Fibroblast of pulmonary artery (primary cell): ENCODE data around the gene NTNG2.

ENCODE experiments used
- DNase-seq: peaks from one replicate; pipeline ENCODE4 v3.0.0-alpha.2; 2010; ENCODE audit warnings: low read depth
- H3K4me3 ChIP-seq: replicated peaks from 2 replicates; pipeline ENCODE4 v1.5.1; 2011; ENCODE audit warnings: low read depth, mild to moderate bottlenecking, control low read depth, low read length, moderate library complexity
- CTCF ChIP-seq: IDR thresholded peaks from 2 replicates; pipeline ENCODE4 v1.5.1; 2011; ENCODE audit warnings: mild to moderate bottlenecking, control low read depth, low read length, inconsistent platforms; ENCODE audit errors: missing control alignments

The NTNG2 gene

GRCh38 chr9:132247942-132248341 is 86.1 kb downstream of the NTNG2 start:
- no peak overlapping the region for H3K4me3 ChIP-seq
- no peak for DNase-seq
- no peak for TF ChIP-seq CTCF

GRCh38 chr9:132249123-132249522 is 87.3 kb downstream of the NTNG2 start:
- DNase-seq = no peak
- no peak overlapping the region for H3K4me3 ChIP-seq
- TF ChIP-seq CTCF = no peak

GRCh38 chr9:132249690-132250089 is 87.8 kb downstream of the NTNG2 start:
- no peak for DNase-seq
- TF ChIP-seq CTCF = no peak
- H3K4me3 ChIP-seq = no peak overlapping the region

- DNase-seq = no peak
- no peak for TF ChIP-seq CTCF
- H3K4me3 ChIP-seq = no peak overlapping the region
Observed at GRCh38 chr9:132250324-132251262, 88.7 kb downstream of the NTNG2 start.

GRCh38 chr9:132260846-132261245 is 99.0 kb downstream of the NTNG2 start:
- no peak overlapping the region for H3K4me3 ChIP-seq
- no peak for DNase-seq
- no peak for TF ChIP-seq CTCF

GRCh38 chr9:132266017-132266416 is 104.2 kb downstream of the NTNG2 start:
- H3K4me3 ChIP-seq = no peak overlapping the region
- no peak for TF ChIP-seq CTCF
- DNase-seq = no peak

- TF ChIP-seq CTCF = no peak
- DNase-seq = no peak
- no peak overlapping the region for H3K4me3 ChIP-seq
Observed at GRCh38 chr9:132267660-132268059, 105.8 kb downstream of the NTNG2 start.
